ENCODE data around the gene TULP1.

Gene TULP1

GRCh38 chr6:35473850-35474130 lies 38.9 kb downstream of the TULP1 start:
- H3K4me3 ChIP-seq (ENCODE audit: low read depth, low read length): no peak overlapping the region
- DNase-seq (ENCODE audit: low read depth): no peak
- TF ChIP-seq POLR2A (IDR thresholded peaks at IDR 0.05; ENCODE audit: extremely low read depth, insufficient read length) (no peak), MYC (IDR thresholded peaks at IDR 0.05; ENCODE audit: low read depth, low read length) (no peak), MAX (IDR thresholded peaks at IDR 0.05; ENCODE audit: low read depth, low read length) (no peak), CTCF (IDR thresholded peaks at IDR 0.05; ENCODE audit: low read depth, low read length) (no peak)

GRCh38 chr6:35473075-35473849 lies 39.4 kb downstream of the TULP1 start:
- no peak for TF ChIP-seq POLR2A (IDR thresholded peaks at IDR 0.05; ENCODE audit: extremely low read depth, insufficient read length)
- TF ChIP-seq MAX (IDR thresholded peaks at IDR 0.05; ENCODE audit: low read depth, low read length): no peak
- TF ChIP-seq CTCF (IDR thresholded peaks at IDR 0.05; ENCODE audit: low read depth, low read length): no peak
- no peak for TF ChIP-seq MYC (IDR thresholded peaks at IDR 0.05; ENCODE audit: low read depth, low read length)
- no peak overlapping the region for H3K4me3 ChIP-seq (ENCODE audit: low read depth, low read length)
- peak; percentile 62 for DNase-seq (ENCODE audit: low read depth)

GRCh38 chr6:35471836-35472345 lies 40.8 kb downstream of the TULP1 start:
- H3K4me3 ChIP-seq (ENCODE audit: low read depth, low read length): peak overlapping the region; percentile 77
- TF ChIP-seq MYC (IDR thresholded peaks at IDR 0.05; ENCODE audit: low read depth, low read length): no peak
- no peak for TF ChIP-seq MAX (IDR thresholded peaks at IDR 0.05; ENCODE audit: low read depth, low read length)
- TF ChIP-seq CTCF (IDR thresholded peaks at IDR 0.05; ENCODE audit: low read depth, low read length): no peak
- TF ChIP-seq POLR2A (IDR thresholded peaks at IDR 0.05; ENCODE audit: extremely low read depth, insufficient read length): no peak
- DNase-seq (ENCODE audit: low read depth): peak; percentile 54

GRCh38 chr6:35470663-35471120 lies 42.0 kb downstream of the TULP1 start:
- no peak for TF ChIP-seq CTCF (IDR thresholded peaks at IDR 0.05; ENCODE audit: low read depth, low read length)
- TF ChIP-seq MAX (IDR thresholded peaks at IDR 0.05; ENCODE audit: low read depth, low read length): no peak
- TF ChIP-seq POLR2A (IDR thresholded peaks at IDR 0.05; ENCODE audit: extremely low read depth, insufficient read length): no peak
- no peak for TF ChIP-seq MYC (IDR thresholded peaks at IDR 0.05; ENCODE audit: low read depth, low read length)
- DNase-seq (ENCODE audit: low read depth): no peak
- H3K4me3 ChIP-seq (ENCODE audit: low read depth, low read length): peak overlapping the region; percentile 77

GRCh38 chr6:35469751-35470662 lies 42.7 kb downstream of the TULP1 start:
- TF ChIP-seq MYC (IDR thresholded peaks at IDR 0.05; ENCODE audit: low read depth, low read length): no peak
- no peak for TF ChIP-seq MAX (IDR thresholded peaks at IDR 0.05; ENCODE audit: low read depth, low read length)
- no peak for TF ChIP-seq CTCF (IDR thresholded peaks at IDR 0.05; ENCODE audit: low read depth, low read length)
- TF ChIP-seq POLR2A (IDR thresholded peaks at IDR 0.05; ENCODE audit: extremely low read depth, insufficient read length): no peak
- DNase-seq (ENCODE audit: low read depth): no peak
- H3K4me3 ChIP-seq (ENCODE audit: low read depth, low read length): peak overlapping the region; percentile 77

Measured in NB4 (cell line).